ENCODE measurements around the gene SCP2D1. TPM values are rescaled to one million over a fixed set of nuclear protein-coding genes. Genes with fewer than 3 reads are reported as not detected.
A peak's percentile ranks its signal among the peaks of the same experiment; 100 is the strongest.

The SCP2D1 gene
- polyA plus RNA-seq, 1 donor = not detected

- Histone ChIP-seq H3K4me3 (ENCODE audit: low read length) (no peak overlapping the region), H3K4me1 (ENCODE audit: control insufficient read depth, insufficient read depth, low read length) (no peaks in the 10 kb centered on the region), H3K27ac (ENCODE audit: low read length) (no peak overlapping the region), H3K27me3 (ENCODE audit: control insufficient read depth, insufficient read depth, low read length) (no peaks in the 10 kb centered on the region), H3K36me3 (ENCODE audit: control insufficient read depth, insufficient read depth, low read length) (no peaks in the 10 kb centered on the region), H3K9me3 (ENCODE audit: control insufficient read depth, low read depth, low read length) (no peaks in the 10 kb centered on the region)
- WGBS (ENCODE audit: insufficient coverage, low lambda C conversion rate) = no CpG with 5 or more reads among the region's 6 CpGs
- DNase-seq = no peak
Measured at GRCh38 chr20:18811186-18811585, 2.4 kb upstream of the SCP2D1 start.

- WGBS (ENCODE audit: insufficient coverage, low lambda C conversion rate) = 100% methylated on average over 2 of the region's 3 CpGs
- Histone ChIP-seq H3K27me3 (ENCODE audit: control insufficient read depth, insufficient read depth, low read length) (no peaks in the 10 kb centered on the region), H3K36me3 (ENCODE audit: control insufficient read depth, insufficient read depth, low read length) (no peaks in the 10 kb centered on the region), H3K27ac (ENCODE audit: low read length) (no peak overlapping the region), H3K9me3 (ENCODE audit: control insufficient read depth, low read depth, low read length) (no peaks in the 10 kb centered on the region), H3K4me1 (ENCODE audit: control insufficient read depth, insufficient read depth, low read length) (no peaks in the 10 kb centered on the region), H3K4me3 (ENCODE audit: low read length) (no peak overlapping the region)
- no peak for DNase-seq
Measured at GRCh38 chr20:18811904-18812303, 1.7 kb upstream of the SCP2D1 start.

GRCh38 chr20:18815194-18815942 lies 1.8 kb downstream of the SCP2D1 start:
- no peak overlapping the region for H3K27ac ChIP-seq (ENCODE audit: low read length)
- no peaks in the 10 kb centered on the region for H3K9me3 ChIP-seq (ENCODE audit: control insufficient read depth, low read depth, low read length)
- no peaks in the 10 kb centered on the region for H3K27me3 ChIP-seq (ENCODE audit: control insufficient read depth, insufficient read depth, low read length)
- DNase-seq = no peak
- WGBS (ENCODE audit: insufficient coverage, low lambda C conversion rate) = 94% methylated on average over 2 of the region's 6 CpGs
- H3K4me1 ChIP-seq (ENCODE audit: control insufficient read depth, insufficient read depth, low read length) = no peaks in the 10 kb centered on the region
- no peak overlapping the region for H3K4me3 ChIP-seq (ENCODE audit: low read length)
- H3K36me3 ChIP-seq (ENCODE audit: control insufficient read depth, insufficient read depth, low read length) = no peaks in the 10 kb centered on the region

- no peak overlapping the region for H3K4me3 ChIP-seq (ENCODE audit: low read length)
- H3K4me1 ChIP-seq (ENCODE audit: control insufficient read depth, insufficient read depth, low read length) = no peaks in the 10 kb centered on the region
- no CpG with 5 or more reads among the region's 2 CpGs for WGBS (ENCODE audit: insufficient coverage, low lambda C conversion rate)
- no peaks in the 10 kb centered on the region for H3K36me3 ChIP-seq (ENCODE audit: control insufficient read depth, insufficient read depth, low read length)
- H3K27me3 ChIP-seq (ENCODE audit: control insufficient read depth, insufficient read depth, low read length) = no peaks in the 10 kb centered on the region
- H3K9me3 ChIP-seq (ENCODE audit: control insufficient read depth, low read depth, low read length) = no peaks in the 10 kb centered on the region
- H3K27ac ChIP-seq (ENCODE audit: low read length) = peak overlapping the region; percentile 66
- DNase-seq = peak; percentile 39 to 43
Measured at GRCh38 chr20:18822832-18823231, 9.2 kb downstream of the SCP2D1 start.

GRCh38 chr20:18831830-18832499 lies 18.4 kb downstream of the SCP2D1 start:
- H3K27ac ChIP-seq (ENCODE audit: low read length) = peak overlapping the region; percentile 36
- no peaks in the 10 kb centered on the region for H3K9me3 ChIP-seq (ENCODE audit: control insufficient read depth, low read depth, low read length)
- no peak for DNase-seq
- H3K27me3 ChIP-seq (ENCODE audit: control insufficient read depth, insufficient read depth, low read length) = no peaks in the 10 kb centered on the region
- no peaks in the 10 kb centered on the region for H3K36me3 ChIP-seq (ENCODE audit: control insufficient read depth, insufficient read depth, low read length)
- H3K4me1 ChIP-seq (ENCODE audit: control insufficient read depth, insufficient read depth, low read length) = peaks cover 3% of the 10 kb centered on the region
- no peak overlapping the region for H3K4me3 ChIP-seq (ENCODE audit: low read length)
- no CpG with 5 or more reads among the region's 5 CpGs for WGBS (ENCODE audit: insufficient coverage, low lambda C conversion rate)

GRCh38 chr20:18832546-18833200 lies 19.1 kb downstream of the SCP2D1 start:
- Histone ChIP-seq H3K27me3 (ENCODE audit: control insufficient read depth, insufficient read depth, low read length) (no peaks in the 10 kb centered on the region), H3K27ac (ENCODE audit: low read length) (peak overlapping the region; percentile 36), H3K4me3 (ENCODE audit: low read length) (no peak overlapping the region), H3K36me3 (ENCODE audit: control insufficient read depth, insufficient read depth, low read length) (no peaks in the 10 kb centered on the region), H3K9me3 (ENCODE audit: control insufficient read depth, low read depth, low read length) (no peaks in the 10 kb centered on the region), H3K4me1 (ENCODE audit: control insufficient read depth, insufficient read depth, low read length) (peaks cover 3% of the 10 kb centered on the region)
- DNase-seq = no peak
- WGBS (ENCODE audit: insufficient coverage, low lambda C conversion rate) = 20% methylated on average over 1 of the region's 4 CpGs

- H3K27ac ChIP-seq (ENCODE audit: low read length) = no peak overlapping the region
- H3K27me3 ChIP-seq (ENCODE audit: control insufficient read depth, insufficient read depth, low read length) = no peaks in the 10 kb centered on the region
- H3K4me1 ChIP-seq (ENCODE audit: control insufficient read depth, insufficient read depth, low read length) = peaks cover 3% of the 10 kb centered on the region
- H3K4me3 ChIP-seq (ENCODE audit: low read length) = no peak overlapping the region
- H3K9me3 ChIP-seq (ENCODE audit: control insufficient read depth, low read depth, low read length) = no peaks in the 10 kb centered on the region
- no peak for DNase-seq
- no CpG with 5 or more reads among the region's 3 CpGs for WGBS (ENCODE audit: insufficient coverage, low lambda C conversion rate)
- no peaks in the 10 kb centered on the region for H3K36me3 ChIP-seq (ENCODE audit: control insufficient read depth, insufficient read depth, low read length)
Measured at GRCh38 chr20:18835466-18836256, 22.1 kb downstream of the SCP2D1 start.

- Histone ChIP-seq H3K36me3 (ENCODE audit: control insufficient read depth, insufficient read depth, low read length) (no peaks in the 10 kb centered on the region), H3K27ac (ENCODE audit: low read length) (no peak overlapping the region), H3K9me3 (ENCODE audit: control insufficient read depth, low read depth, low read length) (no peaks in the 10 kb centered on the region), H3K4me1 (ENCODE audit: control insufficient read depth, insufficient read depth, low read length) (no peaks in the 10 kb centered on the region), H3K27me3 (ENCODE audit: control insufficient read depth, insufficient read depth, low read length) (no peaks in the 10 kb centered on the region), H3K4me3 (ENCODE audit: low read length) (no peak overlapping the region)
- WGBS (ENCODE audit: insufficient coverage, low lambda C conversion rate) = no CpG with 5 or more reads among the region's 3 CpGs
- DNase-seq = peak in 1 of 2 donors; percentile 43
Measured at GRCh38 chr20:18837718-18838117, 24.1 kb downstream of the SCP2D1 start.

- no CpG with 5 or more reads among the region's 6 CpGs for WGBS (ENCODE audit: insufficient coverage, low lambda C conversion rate)
- H3K36me3 ChIP-seq (ENCODE audit: control insufficient read depth, insufficient read depth, low read length) = no peaks in the 10 kb centered on the region
- H3K27ac ChIP-seq (ENCODE audit: low read length) = no peak overlapping the region
- H3K27me3 ChIP-seq (ENCODE audit: control insufficient read depth, insufficient read depth, low read length) = no peaks in the 10 kb centered on the region
- no peaks in the 10 kb centered on the region for H3K9me3 ChIP-seq (ENCODE audit: control insufficient read depth, low read depth, low read length)
- H3K4me3 ChIP-seq (ENCODE audit: low read length) = no peak overlapping the region
- DNase-seq = no peak
- H3K4me1 ChIP-seq (ENCODE audit: control insufficient read depth, insufficient read depth, low read length) = no peaks in the 10 kb centered on the region
Measured at GRCh38 chr20:18839507-18840247, 26.1 kb downstream of the SCP2D1 start.

Data from large intestine (tissue), 3 donors.